Spleen (tissue), 7 donors: ENCODE data around the gene SLC22A3.

Source experiments
- CTCF ChIP-seq, 11 experiments: fragments of 200-600 bp in 7 of 11; fragments of 450-650 bp in 4 of 11; sonication (generic) in 4 of 11; IDR thresholded peaks in 8 of 11; conservative IDR thresholded peaks in 3 of 11; 1 replicate in 7 of 11; 2 replicates in 4 of 11; pipeline versions ENCODE4 v1.4.0 to v1.8.0; 2016 to 2021; ENCODE audit warnings: antibody characterized with exemption in 11 of 11, inconsistent platforms in 4 of 11, mild to moderate bottlenecking in 1 of 11
- POLR2A ChIP-seq, 3 donors: fragments of 450-650 bp; IDR thresholded peaks; one replicate each; pipeline ENCODE4 v1.5.1; 2017; ENCODE audit warnings: antibody characterized with exemption in 3 of 3, mild to moderate bottlenecking in 1 of 3
- donor health status: DM: no; HTN: no; CAD: no; lungs with moderate emphysema.
- donor health status: DM: no; HTN: no; CAD: no.
- donor health status: DM: no; HTN: no; CAD: no.

- TF ChIP-seq CTCF (IDR thresholded peaks at IDR 0.05 in 8 of 11, conservative IDR thresholded peaks at IDR 0.05 in 3 of 11), result no peak
- TF ChIP-seq POLR2A (IDR thresholded peaks at IDR 0.05), result no peak
Observed at GRCh38 chr6:160316261-160316660, 31.9 kb upstream of the SLC22A3 start.
